Testis (tissue), 3 donors: Measurements from ENCODE around the gene CUL1. TPM values are rescaled to one million over a fixed set of nuclear protein-coding genes. Genes with fewer than 3 reads are reported as not detected.

Experiments used
- DNase-seq: peaks from one replicate; pipeline ENCODE4 v3.0.0-alpha.2; 2019
- H3K27ac ChIP-seq, 2 donors: fragments of 200-600 bp; sonication (generic); one replicate each; pipeline ENCODE4 v1.5.1; 2019
- H3K27me3 ChIP-seq: fragments of 200-600 bp; sonication (generic); one replicate; pipeline ENCODE4 v1.5.1; 2019
- H3K36me3 ChIP-seq: fragments of 200-600 bp; sonication (generic); one replicate; pipeline ENCODE4 v1.5.1; 2017; ENCODE audit warnings: low read depth; ENCODE audit errors: missing control alignments
- H3K4me1 ChIP-seq: fragments of 200-600 bp; sonication (generic); one replicate; pipeline ENCODE4 v1.5.1; 2019
- H3K4me3 ChIP-seq, 2 donors: fragments of 200-600 bp; sonication (generic); one replicate each; pipeline ENCODE4 v1.5.1; 2017 to 2019
- H3K9me3 ChIP-seq: fragments of 200-600 bp; sonication (generic); one replicate; pipeline ENCODE4 v1.5.1; 2017
- CTCF ChIP-seq, 3 experiments: fragments of 450-650 bp in 2 of 3; fragments of 200-600 bp in 1 of 3; sonication (generic) in 1 of 3; IDR thresholded peaks; one replicate each; pipeline ENCODE4 v1.5.1; 2016 to 2019; ENCODE audit warnings: antibody characterized with exemption in 3 of 3, mild to moderate bottlenecking in 2 of 3, moderate library complexity in 1 of 3
- POLR2A ChIP-seq: fragments of 450-650 bp; IDR thresholded peaks from one replicate; pipeline ENCODE4 v1.6.1; 2017; ENCODE audit warnings: antibody characterized with exemption, mild to moderate bottlenecking, moderate library complexity
- WGBS, 2 donors: methylation state at CpG; one replicate each; pipeline ENCODE4 v1.1.5; 2018; 5-methylcytosine and 5-hydroxymethylcytosine counted together
- intact Hi-C: fragments of 100-400 bp; cut with DNase I; formaldehyde crosslinking; loops from one replicate; pipeline ENCODE4 v1.15.1; 2023; ENCODE audit warnings: low total_unique reads
- polyA plus RNA-seq: library from polyadenylated mRNA; stranded (reverse); fragments of 350-450 nt; fragmentation: Illumina TruSeq; extraction: RNeasy Lipid Tissue Mini Kit (QIAGEN cat#74804); gene quantifications from one replicate; pipeline ENCODE4 v1.2.3, GENCODE V29; 2014; ENCODE audit warnings: low read depth, low replicate concordance; ENCODE audit not compliant: insufficient read depth
- total RNA-seq, 2 donors: library from RNA; depleted of rRNA; stranded (reverse); fragments of >200 nt; gene quantifications; one replicate each; pipeline ENCODE4 v1.2.3, GENCODE V29; 2016

CUL1 gene
- total and polyA plus RNA-seq, 3 donors from 2014 or later: 151 to 206 (median 161) TPM

GRCh38 chr7:148791546-148791945 lies 92.8 kb downstream of the CUL1 start:
- no peak for DNase-seq
- H3K27ac ChIP-seq: peak overlapping the region in 1 of 2 donors; percentile 1
- TF ChIP-seq POLR2A (no peak), CTCF (IDR thresholded peaks at IDR 0.05) (no peak)
- no peak overlapping the region for H3K4me3 ChIP-seq
- intact Hi-C loops: no loop called here
- WGBS, 2 donors: 81 to 84% methylated on average over 15 of the region's 15 CpGs
- no peaks in the 10 kb centered on the region for H3K27me3 ChIP-seq
- no peaks in the 10 kb centered on the region for H3K36me3 ChIP-seq
- H3K4me1 ChIP-seq: no peaks in the 10 kb centered on the region
- H3K9me3 ChIP-seq: no peaks in the 10 kb centered on the region

GRCh38 chr7:148793590-148793989 lies 94.9 kb downstream of the CUL1 start:
- no peak for DNase-seq
- TF ChIP-seq POLR2A: no peak
- no peak for TF ChIP-seq CTCF (IDR thresholded peaks at IDR 0.05)
- no peaks in the 10 kb centered on the region for H3K9me3 ChIP-seq
- 94 to 100% methylated on average over 1 of the region's 1 CpG for WGBS, 2 donors
- no peak overlapping the region for H3K27ac ChIP-seq
- no peak overlapping the region for H3K4me3 ChIP-seq
- H3K27me3 ChIP-seq: no peaks in the 10 kb centered on the region
- no peaks in the 10 kb centered on the region for H3K4me1 ChIP-seq
- H3K36me3 ChIP-seq: no peaks in the 10 kb centered on the region
- intact Hi-C loops: no loop called here

GRCh38 chr7:148794476-148794875 lies 95.8 kb downstream of the CUL1 start:
- no peaks in the 10 kb centered on the region for H3K27me3 ChIP-seq
- no peak for TF ChIP-seq CTCF (IDR thresholded peaks at IDR 0.05)
- TF ChIP-seq POLR2A: no peak
- intact Hi-C loops: no loop called here
- no peaks in the 10 kb centered on the region for H3K9me3 ChIP-seq
- DNase-seq: no peak
- no peaks in the 10 kb centered on the region for H3K4me1 ChIP-seq
- 96 to 100% methylated on average over 3 of the region's 3 CpGs for WGBS, 2 donors
- no peaks in the 10 kb centered on the region for H3K36me3 ChIP-seq
- H3K4me3 ChIP-seq: no peak overlapping the region
- no peak overlapping the region for H3K27ac ChIP-seq

- H3K9me3 ChIP-seq: no peaks in the 10 kb centered on the region
- H3K4me3 ChIP-seq: no peak overlapping the region
- TF ChIP-seq POLR2A: no peak
- no peak for TF ChIP-seq CTCF (IDR thresholded peaks at IDR 0.05)
- H3K4me1 ChIP-seq: no peaks in the 10 kb centered on the region
- no peaks in the 10 kb centered on the region for H3K27me3 ChIP-seq
- H3K36me3 ChIP-seq: no peaks in the 10 kb centered on the region
- H3K27ac ChIP-seq: no peak overlapping the region
- WGBS, 2 donors: 84 to 91% methylated on average over 9 to 10 of the region's 10 CpGs
- no peak for DNase-seq
- intact Hi-C loops: no loop called here
These were observed 98.1 kb downstream of the CUL1 start for GRCh38 chr7:148796841-148797240.

GRCh38 chr7:148799893-148800555 lies 101.3 kb downstream of the CUL1 start:
- Histone ChIP-seq H3K9me3 (no peaks in the 10 kb centered on the region), H3K4me1 (no peaks in the 10 kb centered on the region), H3K4me3 (no peak overlapping the region), H3K27me3 (no peaks in the 10 kb centered on the region), H3K27ac (no peak overlapping the region), H3K36me3 (no peaks in the 10 kb centered on the region)
- no peak for DNase-seq
- intact Hi-C loops: no loop called here
- 75 to 79% methylated on average over 10 of the region's 10 CpGs for WGBS, 2 donors
- TF ChIP-seq POLR2A (no peak), CTCF (IDR thresholded peaks at IDR 0.05) (no peak)
